Mucosa of stomach (tissue), 1 donor: ENCODE data around the gene SRRM2.

Experiments used
- H3K27me3 ChIP-seq: one replicate; pipeline ENCODE4 v1.7.0; 2013; ENCODE audit warnings: mild to moderate bottlenecking, low read length; ENCODE audit not compliant: control insufficient read depth, insufficient read depth
- H3K36me3 ChIP-seq: one replicate; pipeline ENCODE4 v1.7.0; 2013; ENCODE audit warnings: low read length; ENCODE audit not compliant: control insufficient read depth, insufficient read depth
- H3K4me1 ChIP-seq: one replicate; pipeline ENCODE4 v1.7.0; 2013; ENCODE audit warnings: mild to moderate bottlenecking, low read length; ENCODE audit not compliant: control insufficient read depth, insufficient read depth
- H3K4me3 ChIP-seq: one replicate; pipeline ENCODE4 v1.7.0; 2013; ENCODE audit warnings: low read length
- H3K9ac ChIP-seq: one replicate; pipeline ENCODE4 v1.7.0; 2013; ENCODE audit warnings: mild to moderate bottlenecking, low read length, moderate library complexity
- H3K9me3 ChIP-seq: one replicate; pipeline ENCODE4 v1.7.0; 2013; ENCODE audit warnings: mild to moderate bottlenecking, low read length, moderate library complexity; ENCODE audit not compliant: control insufficient read depth
- donor health status: Pancreatic carcinoma.

Gene SRRM2

GRCh38 chr16:2709588-2709984 lies 42.9 kb upstream of the SRRM2 start:
- H3K27me3 ChIP-seq, result no peaks in the 10 kb centered on the region
- no peaks in the 10 kb centered on the region for H3K4me1 ChIP-seq
- no peaks in the 10 kb centered on the region for H3K36me3 ChIP-seq
- no peak overlapping the region for H3K4me3 ChIP-seq
- no peaks in the 10 kb centered on the region for H3K9me3 ChIP-seq
- H3K9ac ChIP-seq, result no peak overlapping the region

GRCh38 chr16:2710021-2710710 lies 42.3 kb upstream of the SRRM2 start:
- Histone ChIP-seq H3K36me3 (no peaks in the 10 kb centered on the region), H3K27me3 (peaks cover 1% of the 10 kb centered on the region), H3K4me3 (no peak overlapping the region), H3K9me3 (no peaks in the 10 kb centered on the region), H3K9ac (no peak overlapping the region), H3K4me1 (no peaks in the 10 kb centered on the region)

- H3K4me1 ChIP-seq, result no peaks in the 10 kb centered on the region
- peaks cover 4% of the 10 kb centered on the region for H3K27me3 ChIP-seq
- H3K36me3 ChIP-seq, result no peaks in the 10 kb centered on the region
- no peak overlapping the region for H3K9ac ChIP-seq
- no peaks in the 10 kb centered on the region for H3K9me3 ChIP-seq
- no peak overlapping the region for H3K4me3 ChIP-seq
Observed at GRCh38 chr16:2710711-2711231, 41.7 kb upstream of the SRRM2 start.

- Histone ChIP-seq H3K9me3 (no peaks in the 10 kb centered on the region), H3K4me3 (no peak overlapping the region), H3K36me3 (no peaks in the 10 kb centered on the region), H3K9ac (no peak overlapping the region), H3K4me1 (no peaks in the 10 kb centered on the region), H3K27me3 (peaks cover 10% of the 10 kb centered on the region)
Observed at GRCh38 chr16:2711370-2712062, 40.9 kb upstream of the SRRM2 start.

- H3K9me3 ChIP-seq, result no peaks in the 10 kb centered on the region
- no peak overlapping the region for H3K4me3 ChIP-seq
- H3K27me3 ChIP-seq, result peaks cover 10% of the 10 kb centered on the region
- H3K36me3 ChIP-seq, result no peaks in the 10 kb centered on the region
- no peaks in the 10 kb centered on the region for H3K4me1 ChIP-seq
- H3K9ac ChIP-seq, result no peak overlapping the region
Observed at GRCh38 chr16:2712063-2712441, 40.4 kb upstream of the SRRM2 start.

- Histone ChIP-seq H3K4me1 (no peaks in the 10 kb centered on the region), H3K27me3 (peaks cover 10% of the 10 kb centered on the region), H3K36me3 (no peaks in the 10 kb centered on the region), H3K9me3 (no peaks in the 10 kb centered on the region), H3K9ac (no peak overlapping the region), H3K4me3 (no peak overlapping the region)
Observed at GRCh38 chr16:2712546-2712945, 39.9 kb upstream of the SRRM2 start.

GRCh38 chr16:2713523-2713922 lies 38.9 kb upstream of the SRRM2 start:
- Histone ChIP-seq H3K36me3 (no peaks in the 10 kb centered on the region), H3K9me3 (no peaks in the 10 kb centered on the region), H3K4me3 (no peak overlapping the region)

GRCh38 chr16:2713985-2714774 lies 38.3 kb upstream of the SRRM2 start:
- Histone ChIP-seq H3K36me3 (no peaks in the 10 kb centered on the region), H3K9ac (no peak overlapping the region), H3K4me1 (peaks cover 6% of the 10 kb centered on the region), H3K27me3 (peaks cover 10% of the 10 kb centered on the region), H3K4me3 (no peak overlapping the region), H3K9me3 (no peaks in the 10 kb centered on the region)

More at GRCh38 chr16:2713523-2713922, 38.9 kb upstream of the SRRM2 start:
- Histone ChIP-seq H3K4me1 (no peaks in the 10 kb centered on the region), H3K27me3 (peaks cover 10% of the 10 kb centered on the region), H3K9ac (no peak overlapping the region)

GRCh38 chr16:2715064-2715463 lies 37.4 kb upstream of the SRRM2 start:
- Histone ChIP-seq H3K4me1 (peaks cover 14% of the 10 kb centered on the region), H3K4me3 (no peak overlapping the region), H3K36me3 (no peaks in the 10 kb centered on the region), H3K9me3 (no peaks in the 10 kb centered on the region), H3K9ac (no peak overlapping the region), H3K27me3 (peaks cover 10% of the 10 kb centered on the region)

- no peaks in the 10 kb centered on the region for H3K36me3 ChIP-seq
- no peak overlapping the region for H3K4me3 ChIP-seq
- H3K9ac ChIP-seq, result no peak overlapping the region
- H3K9me3 ChIP-seq, result no peaks in the 10 kb centered on the region
- peaks cover 14% of the 10 kb centered on the region for H3K4me1 ChIP-seq
- peaks cover 10% of the 10 kb centered on the region for H3K27me3 ChIP-seq
Observed at GRCh38 chr16:2715519-2715918, 36.9 kb upstream of the SRRM2 start.

- Histone ChIP-seq H3K9ac (no peak overlapping the region), H3K9me3 (no peaks in the 10 kb centered on the region), H3K4me3 (no peak overlapping the region), H3K36me3 (no peaks in the 10 kb centered on the region), H3K27me3 (peaks cover 10% of the 10 kb centered on the region), H3K4me1 (peaks cover 14% of the 10 kb centered on the region)
Observed at GRCh38 chr16:2715966-2716885, 36.2 kb upstream of the SRRM2 start.
